ENCODE data around the gene GNA12. TPM values are rescaled to one million over a fixed set of nuclear protein-coding genes. Genes with fewer than 3 reads are reported as not detected.

GNA12 gene
- total and polyA plus RNA-seq, 9 of the 15 experiments (the other 6 are each of a cell fraction or from before 2014, with no cell fraction given): 0.65 to 32.7 (median 9.6) TPM

GRCh38 chr7:2708547-2709310, 135.4 kb downstream of the GNA12 start:
- intact Hi-C loops (cut with micrococcal nuclease): loop anchor here (1.0 kb wide), 1 partner anchor 37 kb away; no protein-coding TSS in a partner anchor
- in situ Hi-C loops (cut with MboI): no loop called here

More at GRCh38 chr7:2708547-2709310, 135.4 kb downstream of the GNA12 start:
- POLR2A ChIA-PET: interaction anchor here (0.6 to 1.5 kb wide), 5 partner anchors 8 to 166 kb away, joined by 3 to 4 read pairs (median 3); no protein-coding TSS in a partner anchor
- 21% methylated on average over 19 of the region's 20 CpGs for WGBS (ENCODE audit: insufficient coverage, low coverage, missing lambda C conversion rate)
- CTCF ChIA-PET (ENCODE audit: low intra/inter-chr PET ratio): interaction anchor here (1.8 to 2.1 kb wide), 2 partner anchors 38 to 257 kb away, joined by 7 to 8 read pairs; no protein-coding TSS in a partner anchor
- TF ChIP-seq E2F3 (CRISPR knock-in tag; IDR thresholded peaks at IDR 0.05) (no peak), POLR2G (IDR thresholded peaks at IDR 0.05; ENCODE audit: low read depth, low read length) (no peak), CHD1 (IDR thresholded peaks at IDR 0.05; ENCODE audit: low read length) (no peak), RFX5 (IDR thresholded peaks at IDR 0.05; ENCODE audit: low read depth, low read length) (no peak)
- TF ChIP-seq, protein P1, sequence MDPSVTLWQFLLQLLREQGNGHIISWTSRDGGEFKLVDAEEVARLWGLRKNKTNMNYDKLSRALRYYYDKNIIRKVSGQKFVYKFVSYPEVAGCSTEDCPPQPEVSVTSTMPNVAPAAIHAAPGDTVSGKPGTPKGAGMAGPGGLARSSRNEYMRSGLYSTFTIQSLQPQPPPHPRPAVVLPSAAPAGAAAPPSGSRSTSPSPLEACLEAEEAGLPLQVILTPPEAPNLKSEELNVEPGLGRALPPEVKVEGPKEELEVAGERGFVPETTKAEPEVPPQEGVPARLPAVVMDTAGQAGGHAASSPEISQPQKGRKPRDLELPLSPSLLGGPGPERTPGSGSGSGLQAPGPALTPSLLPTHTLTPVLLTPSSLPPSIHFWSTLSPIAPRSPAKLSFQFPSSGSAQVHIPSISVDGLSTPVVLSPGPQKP (CRISPR knock-in tag; IDR thresholded peaks at IDR 0.05): no peak
- Histone ChIP-seq H3K9me1 (ENCODE audit: control insufficient read depth, insufficient read depth, low read length) (no peaks in the 10 kb centered on the region), H3K4me3 (no peak overlapping the region), H3K9ac (ENCODE audit: insufficient read depth in 1 of 2, low read depth in 2 of 2, low read length in 2 of 2) (no peak overlapping the region), H4K20me1 (replicated peaks; ENCODE audit: control insufficient read depth, insufficient read depth, low read length) (0 out of 2 replicates have a peak, but pooled peaks cover 3% of the 10 kb centered on the region), H3K36me3 (ENCODE audit: control insufficient read depth, insufficient read depth, low read length) (no peaks in the 10 kb centered on the region), H2AFZ (ENCODE audit: low read depth, low read length) (no peak overlapping the region), H3K27ac (ENCODE audit: extremely low read depth, low read depth, low read length) (no peak overlapping the region), H3K79me2 (ENCODE audit: control insufficient read depth, insufficient read depth, low read length) (no peaks in the 10 kb centered on the region), H3K4me1 (replicated peaks in 1 of 2; ENCODE audit: control insufficient read depth in 2 of 2, insufficient read depth in 2 of 2, low read length in 2 of 2) (peaks cover 0 to 42% of the 10 kb centered on the region in 2 experiments; a peak in 3 of 5 replicates), H3K4me2 (ENCODE audit: insufficient read depth, low read length) (no peak overlapping the region), H3K27me3 (ENCODE audit: control insufficient read depth in 2 of 2, insufficient read depth in 2 of 2, low read length in 2 of 2) (peaks cover 2 to 21% of the 10 kb centered on the region in 2 experiments; a peak in 3 of 5 replicates), H3K9me3 (replicated peaks; ENCODE audit: control insufficient read depth, insufficient read depth, low read depth, low read length) (no peaks in the 10 kb centered on the region)
- no peak for FAIRE-seq
- no peak for DNase-seq (ENCODE audit: extremely low read depth in 1 of 4, low spot score in 3 of 4)
- no TSS peak for BruUV-seq (replicated peaks)
- no peak for ATAC-seq

Data from K562 (cell line).